Uterus (tissue), 2 donors: ENCODE data around the gene ARHGAP15.

ENCODE experiments used
- POLR2A ChIP-seq, 2 donors: fragments of 450-650 bp; IDR thresholded peaks; one replicate each; pipeline ENCODE4 v1.6.1; 2016; ENCODE audit warnings: antibody characterized with exemption in 2 of 2, mild to moderate bottlenecking in 1 of 2, moderate library complexity in 1 of 2
- TF ChIP-seq, protein P1 (sequence below), 4 experiments: fragments of 200-600 bp in 2 of 4; fragments of 450-650 bp in 2 of 4; sonication (generic) in 2 of 4; IDR thresholded peaks; one replicate each; pipeline ENCODE4 v1.5.1; 2016 to 2019; ENCODE audit warnings: antibody characterized with exemption in 4 of 4, mild to moderate bottlenecking in 2 of 4, moderate library complexity in 1 of 4

DNA sequence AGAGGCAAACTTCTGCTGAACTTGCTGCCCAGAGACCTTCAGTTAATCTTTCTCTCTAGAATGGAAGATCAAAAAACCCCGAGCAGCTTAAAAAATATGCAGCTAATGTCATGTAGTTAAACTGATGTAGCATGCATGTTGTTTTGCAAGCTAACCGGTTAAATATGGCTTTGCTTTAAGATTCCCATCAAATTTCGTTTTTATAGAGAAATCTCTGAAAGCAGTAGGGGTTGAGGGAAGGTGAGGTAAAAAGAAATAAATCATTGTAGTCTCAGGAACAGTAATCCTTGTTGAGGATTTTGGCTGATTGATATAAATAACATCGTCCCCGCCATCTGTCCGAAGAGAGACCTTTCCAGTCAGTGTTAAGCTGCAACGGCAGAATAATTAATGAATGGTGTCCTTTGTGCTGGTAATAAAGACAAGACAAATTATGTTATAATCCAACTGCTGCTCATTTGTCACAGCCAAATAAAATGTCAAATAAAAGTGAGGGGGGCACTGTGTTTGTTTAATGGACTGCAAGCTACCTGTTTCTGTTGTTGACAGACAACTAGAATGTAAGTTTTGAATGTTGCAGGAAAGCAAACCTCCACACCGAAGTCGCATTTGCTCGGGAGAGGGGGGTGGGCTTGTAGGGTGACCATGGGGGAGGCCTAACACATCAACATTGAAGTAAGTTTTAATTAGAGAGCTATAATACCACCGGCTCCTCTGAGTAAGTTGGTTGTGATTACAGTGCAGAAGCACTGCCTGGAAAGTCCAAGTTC is 555.5 kb downstream of the ARHGAP15 start:
- TF ChIP-seq, protein P1, sequence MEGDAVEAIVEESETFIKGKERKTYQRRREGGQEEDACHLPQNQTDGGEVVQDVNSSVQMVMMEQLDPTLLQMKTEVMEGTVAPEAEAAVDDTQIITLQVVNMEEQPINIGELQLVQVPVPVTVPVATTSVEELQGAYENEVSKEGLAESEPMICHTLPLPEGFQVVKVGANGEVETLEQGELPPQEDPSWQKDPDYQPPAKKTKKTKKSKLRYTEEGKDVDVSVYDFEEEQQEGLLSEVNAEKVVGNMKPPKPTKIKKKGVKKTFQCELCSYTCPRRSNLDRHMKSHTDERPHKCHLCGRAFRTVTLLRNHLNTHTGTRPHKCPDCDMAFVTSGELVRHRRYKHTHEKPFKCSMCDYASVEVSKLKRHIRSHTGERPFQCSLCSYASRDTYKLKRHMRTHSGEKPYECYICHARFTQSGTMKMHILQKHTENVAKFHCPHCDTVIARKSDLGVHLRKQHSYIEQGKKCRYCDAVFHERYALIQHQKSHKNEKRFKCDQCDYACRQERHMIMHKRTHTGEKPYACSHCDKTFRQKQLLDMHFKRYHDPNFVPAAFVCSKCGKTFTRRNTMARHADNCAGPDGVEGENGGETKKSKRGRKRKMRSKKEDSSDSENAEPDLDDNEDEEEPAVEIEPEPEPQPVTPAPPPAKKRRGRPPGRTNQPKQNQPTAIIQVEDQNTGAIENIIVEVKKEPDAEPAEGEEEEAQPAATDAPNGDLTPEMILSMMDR (IDR thresholded peaks at IDR 0.05): no peak
- TF ChIP-seq POLR2A (IDR thresholded peaks at IDR 0.05): no peak
